SU-DHL-6 (cell line): ENCODE measurements around the gene TMEM108.

Source experiments
- EZH2phosphoT487 ChIP-seq: fragments of 200-600 bp; sonication (generic), shearing (Covaris generic); conservative IDR thresholded peaks from 2 replicates; pipeline ENCODE4 v1.6.1; 2018; ENCODE audit warnings: mild to moderate bottlenecking, antibody characterized with exemption, low read length, moderate library complexity, mixed read lengths
- TF ChIP-seq, protein P1 (sequence below): fragments of 200-600 bp; sonication (generic); IDR thresholded peaks from one replicate; pipeline ENCODE4 v1.5.1; 2017; ENCODE audit warnings: antibody characterized with exemption, mild to moderate bottlenecking, low read length, moderate library complexity; ENCODE audit not compliant: insufficient read depth, poor library complexity, severe bottlenecking

GRCh38 chr3:133137042-133137996, 99.1 kb downstream of the TMEM108 start:
- TF ChIP-seq, protein P1, sequence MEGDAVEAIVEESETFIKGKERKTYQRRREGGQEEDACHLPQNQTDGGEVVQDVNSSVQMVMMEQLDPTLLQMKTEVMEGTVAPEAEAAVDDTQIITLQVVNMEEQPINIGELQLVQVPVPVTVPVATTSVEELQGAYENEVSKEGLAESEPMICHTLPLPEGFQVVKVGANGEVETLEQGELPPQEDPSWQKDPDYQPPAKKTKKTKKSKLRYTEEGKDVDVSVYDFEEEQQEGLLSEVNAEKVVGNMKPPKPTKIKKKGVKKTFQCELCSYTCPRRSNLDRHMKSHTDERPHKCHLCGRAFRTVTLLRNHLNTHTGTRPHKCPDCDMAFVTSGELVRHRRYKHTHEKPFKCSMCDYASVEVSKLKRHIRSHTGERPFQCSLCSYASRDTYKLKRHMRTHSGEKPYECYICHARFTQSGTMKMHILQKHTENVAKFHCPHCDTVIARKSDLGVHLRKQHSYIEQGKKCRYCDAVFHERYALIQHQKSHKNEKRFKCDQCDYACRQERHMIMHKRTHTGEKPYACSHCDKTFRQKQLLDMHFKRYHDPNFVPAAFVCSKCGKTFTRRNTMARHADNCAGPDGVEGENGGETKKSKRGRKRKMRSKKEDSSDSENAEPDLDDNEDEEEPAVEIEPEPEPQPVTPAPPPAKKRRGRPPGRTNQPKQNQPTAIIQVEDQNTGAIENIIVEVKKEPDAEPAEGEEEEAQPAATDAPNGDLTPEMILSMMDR = no peak
- TF ChIP-seq EZH2phosphoT487 = no peak
